Measurements from ENCODE around the gene PIGC.

The PIGC gene

GRCh38 chr1:172400722-172401105 is 43.2 kb downstream of the PIGC start:
- FAIRE-seq: no peak
- no peak for TF ChIP-seq CTCF (IDR thresholded peaks at IDR 0.05; ENCODE audit: insufficient read depth, missing control alignments)
- no peak for DNase-seq (ENCODE audit: insufficient read length, low spot score)

- no peak for FAIRE-seq
- no peak for TF ChIP-seq CTCF (IDR thresholded peaks at IDR 0.05; ENCODE audit: insufficient read depth, missing control alignments)
Measured at GRCh38 chr1:172399756-172400721, 43.8 kb downstream of the PIGC start.

GRCh38 chr1:172398970-172399755 is 44.7 kb downstream of the PIGC start:
- DNase-seq (ENCODE audit: insufficient read length, low spot score) (no peak), FAIRE-seq (peak; percentile 80)
- peak; percentile 71 for TF ChIP-seq CTCF (IDR thresholded peaks at IDR 0.05; ENCODE audit: insufficient read depth, missing control alignments)

More at GRCh38 chr1:172399756-172400721, 43.8 kb downstream of the PIGC start:
- no peak for DNase-seq (ENCODE audit: insufficient read length, low spot score)

GRCh38 chr1:172398193-172398592 is 45.7 kb downstream of the PIGC start:
- no peak for TF ChIP-seq CTCF (IDR thresholded peaks at IDR 0.05; ENCODE audit: insufficient read depth, missing control alignments)
- FAIRE-seq: no peak
- DNase-seq (ENCODE audit: insufficient read length, low spot score): no peak

- FAIRE-seq (no peak), DNase-seq (ENCODE audit: insufficient read length, low spot score) (no peak)
- no peak for TF ChIP-seq CTCF (IDR thresholded peaks at IDR 0.05; ENCODE audit: insufficient read depth, missing control alignments)
Measured at GRCh38 chr1:172397633-172398032, 46.2 kb downstream of the PIGC start.

- FAIRE-seq (no peak), DNase-seq (ENCODE audit: insufficient read length, low spot score) (no peak)
- TF ChIP-seq CTCF (IDR thresholded peaks at IDR 0.05; ENCODE audit: insufficient read depth, missing control alignments): no peak
Measured at GRCh38 chr1:172397221-172397620, 46.6 kb downstream of the PIGC start.

All from D721Med (cell line).